Femur (tissue), 1 donor: Measurements from ENCODE around the gene SERGEF.

ENCODE experiments used
- DNase-seq: peaks from one replicate; pipeline ENCODE4 v3.0.0-alpha.2; 2017

The SERGEF gene

DNA sequence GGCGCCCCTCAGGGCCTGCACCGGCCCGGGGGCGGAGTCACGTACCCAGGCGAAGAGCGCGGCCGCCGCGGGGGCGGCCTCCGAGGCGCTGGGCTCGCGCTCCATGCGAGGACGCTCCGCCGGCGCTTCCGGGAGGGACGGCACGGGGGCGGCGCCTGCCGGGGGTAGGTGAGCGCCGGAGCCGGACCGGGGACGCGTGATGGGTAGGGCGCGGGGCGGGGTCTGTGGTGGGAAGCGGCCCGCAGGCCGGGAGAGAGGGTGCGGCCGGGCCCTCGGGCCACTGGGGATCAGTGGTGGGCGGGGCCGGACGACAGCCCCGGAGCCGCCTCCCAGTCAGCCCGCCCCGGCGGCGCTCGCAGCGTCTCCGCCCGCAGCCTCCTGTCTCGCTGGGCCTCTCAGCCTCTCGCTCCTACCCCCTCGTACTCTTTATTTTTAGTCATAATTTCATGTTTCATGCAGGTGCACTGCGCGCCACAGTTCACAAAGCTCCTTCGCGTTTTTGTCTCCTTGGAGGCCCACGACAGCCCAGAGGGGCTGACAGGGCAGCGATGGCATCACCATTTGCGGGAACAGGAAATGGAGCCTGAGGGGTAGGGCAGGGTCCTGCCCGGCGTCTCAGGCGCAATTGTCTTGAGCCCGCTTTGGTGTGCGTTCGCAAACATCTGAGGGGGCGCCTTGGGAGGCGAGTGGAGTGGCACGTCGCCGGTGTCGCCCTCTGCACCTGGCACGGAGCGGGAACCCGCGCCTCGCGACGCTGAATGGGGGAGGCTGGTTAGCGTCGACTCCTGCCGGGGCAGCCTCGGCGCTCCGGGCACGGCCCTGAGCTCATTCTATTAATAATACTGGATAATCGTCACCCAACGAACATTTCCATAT lies at the start of gene SERGEF:
SERGEF (minus strand) TSS at position 142 of the 876 bp plus-strand sequence; CDS start at position 105, 37 bp downstream.
- DNase-seq: peak; percentile 90

GRCh38 chr11:18061351-18061750 lies 48.5 kb upstream of the SERGEF start:
- DNase-seq: no peak

DNA sequence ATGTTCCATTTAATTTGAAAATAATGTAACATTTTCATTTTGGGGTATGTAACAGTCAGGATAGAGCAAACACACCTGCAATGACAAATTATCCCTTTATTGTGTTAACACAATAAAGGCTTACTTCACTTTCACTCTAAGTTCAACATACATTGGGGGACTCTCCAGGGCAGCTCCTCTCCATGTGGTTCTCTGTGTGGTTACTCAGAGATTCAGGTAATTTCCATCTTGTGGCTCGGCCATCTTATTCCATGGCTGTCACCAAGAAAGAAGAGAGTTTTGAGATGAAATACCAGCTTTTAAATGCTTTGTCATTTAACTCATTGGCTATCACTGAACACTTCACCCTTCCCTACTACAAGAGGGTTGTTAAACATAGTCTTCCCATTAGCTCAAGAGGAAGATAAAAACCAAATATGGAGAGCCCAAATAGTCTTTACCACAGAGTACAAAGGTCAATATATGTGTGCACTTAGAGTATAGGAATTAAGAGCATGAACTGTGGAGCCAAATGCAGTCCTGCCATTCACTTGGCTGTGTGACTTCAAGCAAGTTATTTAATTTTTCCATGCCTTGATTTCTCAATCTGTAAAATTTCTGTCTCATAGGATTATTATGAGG lies 43.8 kb upstream of the SERGEF start:
- no peak for DNase-seq

GRCh38 chr11:18054511-18055103 lies 41.8 kb upstream of the SERGEF start:
- no peak for DNase-seq

GRCh38 chr11:18050848-18051247 lies 38.0 kb upstream of the SERGEF start:
- DNase-seq: no peak

GRCh38 chr11:18046116-18046777 lies 33.4 kb upstream of the SERGEF start, which contains the start of gene TPH1:
TPH1 (minus strand) TSS chr11:18046269; CDS start chr11:18040762, 5,507 bp downstream.
- DNase-seq: peak; percentile 40

DNA sequence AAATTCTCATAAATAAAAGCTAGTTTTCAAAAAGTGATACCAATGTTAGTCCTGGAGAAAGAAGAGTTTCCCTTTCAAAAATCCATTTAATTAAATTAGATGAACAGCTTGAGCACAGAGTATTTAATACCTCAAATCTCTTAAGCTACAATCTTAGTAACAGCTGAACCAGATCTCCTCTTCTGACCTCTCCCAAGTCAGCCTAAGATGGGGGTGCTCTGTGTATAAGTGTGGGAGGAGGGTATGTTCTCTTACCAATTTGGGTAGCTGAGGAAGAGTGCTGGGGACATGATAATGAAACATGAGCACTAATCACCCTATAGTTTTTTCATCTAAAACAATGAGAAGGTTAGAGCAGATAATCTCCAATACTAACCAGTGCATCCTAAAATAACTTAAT lies 23.6 kb upstream of the SERGEF start:
- DNase-seq: no peak

DNA sequence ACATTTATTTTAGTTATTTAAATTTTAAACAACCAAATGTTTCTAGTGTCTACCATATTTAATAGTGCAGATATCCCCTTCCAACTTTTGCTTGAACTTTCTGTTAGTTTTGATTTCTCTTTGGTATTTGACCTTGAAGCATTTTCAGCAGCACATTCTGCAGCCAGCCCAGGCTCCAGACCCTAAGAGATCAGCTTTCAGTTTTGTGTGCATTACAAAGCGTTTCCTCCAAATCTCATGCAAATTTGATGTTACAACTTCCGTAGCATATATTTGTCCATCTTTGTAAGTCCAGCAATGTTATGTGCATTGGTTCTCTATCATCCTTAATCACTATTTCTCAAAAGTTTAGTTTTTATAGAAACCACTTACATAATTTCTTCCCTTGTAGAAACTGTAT lies 14.6 kb upstream of the SERGEF start:
- no peak for DNase-seq

GRCh38 chr11:18022419-18022818 lies 9.6 kb upstream of the SERGEF start:
- DNase-seq: no peak

DNA sequence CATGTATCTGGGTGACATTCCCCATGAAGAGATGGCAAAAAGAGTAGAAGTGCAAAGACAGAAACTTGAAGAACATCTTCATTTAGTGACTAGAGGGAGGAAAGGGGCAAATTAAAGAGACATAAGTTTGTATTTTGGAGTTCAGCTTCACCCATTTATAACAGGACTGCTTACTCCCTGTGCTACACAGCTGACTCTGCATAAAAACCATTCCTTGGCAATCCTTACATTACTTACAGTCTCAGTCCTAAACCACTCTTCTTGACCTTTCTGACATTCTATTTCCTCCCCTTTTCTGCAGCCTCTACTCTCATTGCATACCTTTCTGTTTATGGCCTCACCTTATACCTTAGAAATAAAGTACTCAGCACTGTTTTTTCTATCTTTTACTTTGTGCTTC lies 6.8 kb upstream of the SERGEF start:
- no peak for DNase-seq

- DNase-seq: no peak
Observed at GRCh38 chr11:18016789-18017188, 3.9 kb upstream of the SERGEF start.

GRCh38 chr11:18014876-18015275 lies 2.0 kb upstream of the SERGEF start:
- DNase-seq: no peak

DNA sequence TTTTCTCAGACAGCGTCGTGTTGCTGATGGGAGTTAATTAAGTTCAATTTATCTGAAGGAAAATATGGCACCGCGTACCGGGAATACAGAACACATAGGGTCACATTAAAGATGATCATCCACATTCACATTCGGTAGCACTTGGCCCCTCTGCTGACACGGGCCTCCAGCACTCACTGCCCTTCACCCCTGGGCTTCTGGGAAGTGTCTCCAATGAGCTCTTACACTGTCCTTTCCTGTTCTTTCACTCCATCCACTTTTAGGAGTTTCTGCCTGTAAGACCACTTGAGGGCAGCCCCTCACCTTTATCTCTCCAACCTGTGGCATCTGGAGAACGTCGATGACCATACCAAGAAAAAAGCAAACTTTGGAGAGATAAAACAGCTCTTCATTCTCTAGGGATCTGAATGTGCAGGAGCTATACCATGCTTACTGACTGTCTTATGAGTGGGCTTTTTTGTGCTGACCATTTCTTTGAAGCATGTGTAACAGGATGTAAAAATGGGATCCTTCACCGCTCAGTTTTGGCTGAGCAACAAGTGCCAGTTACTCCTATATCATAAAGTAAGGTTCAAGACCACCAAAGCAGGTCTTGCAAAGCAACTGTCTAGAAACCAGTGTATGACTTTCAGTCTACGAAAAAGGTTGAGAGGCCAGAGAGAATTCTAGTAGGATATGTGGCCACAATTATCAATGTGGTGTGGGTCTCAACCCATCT lies 1.1 kb upstream of the SERGEF start:
- DNase-seq: no peak

DNA sequence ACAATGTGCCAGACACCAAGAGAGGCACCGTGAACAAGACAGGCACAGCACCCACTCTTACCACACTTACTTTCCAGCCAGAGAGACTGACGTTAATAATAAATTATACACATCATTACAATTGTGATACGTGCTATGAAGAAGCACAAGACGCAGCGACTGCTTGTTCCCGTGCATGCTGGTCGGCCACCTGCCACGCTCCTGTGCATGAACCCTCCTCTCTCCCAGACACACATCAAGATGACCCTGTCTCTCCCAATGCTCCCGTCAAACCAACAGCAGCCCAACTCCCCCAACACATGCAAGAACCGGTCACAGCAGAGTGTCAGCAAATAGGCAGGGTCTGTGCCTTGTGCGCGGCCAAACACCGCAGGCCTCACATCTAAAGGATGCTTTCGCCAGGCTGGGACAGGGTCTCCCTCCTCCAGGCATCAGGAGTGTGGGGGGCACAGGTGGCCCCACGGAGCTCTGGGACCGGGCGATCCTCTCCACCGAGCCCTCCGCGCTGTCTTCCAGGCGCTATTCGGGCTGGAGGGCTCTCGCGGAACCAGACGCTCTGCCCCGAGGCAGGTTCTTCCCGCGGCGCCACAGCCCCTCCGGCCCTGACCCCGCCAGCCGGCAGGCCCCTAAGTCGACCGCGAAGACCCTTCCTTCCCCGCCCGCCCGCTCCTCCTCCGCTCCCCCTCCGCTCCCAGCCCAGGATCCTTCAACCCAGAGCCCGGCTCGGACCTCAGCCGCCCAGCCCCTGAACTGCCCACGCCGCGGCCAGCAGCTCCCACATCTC lies 533 bp downstream of the SERGEF start:
- peak; percentile 29 for DNase-seq

DNA sequence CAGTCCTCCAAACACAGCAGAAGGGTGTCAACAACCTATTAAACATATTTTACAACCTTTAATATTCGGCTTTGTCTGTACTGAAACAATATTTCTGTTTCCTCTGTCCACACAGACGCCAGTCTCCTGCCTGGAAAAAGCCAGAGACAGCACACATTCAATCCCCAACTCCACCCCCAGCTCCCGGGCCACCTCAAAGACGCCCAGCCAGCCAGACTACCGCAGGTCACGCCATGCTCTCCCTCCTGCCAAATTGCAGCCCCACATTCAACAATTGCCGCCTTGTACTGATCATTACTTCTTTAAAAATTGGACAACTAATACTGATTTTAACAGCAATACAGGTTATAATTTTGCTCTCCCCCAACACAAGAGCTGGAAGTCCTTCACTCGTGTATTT lies 1.2 kb downstream of the SERGEF start:
- no peak for DNase-seq

DNA sequence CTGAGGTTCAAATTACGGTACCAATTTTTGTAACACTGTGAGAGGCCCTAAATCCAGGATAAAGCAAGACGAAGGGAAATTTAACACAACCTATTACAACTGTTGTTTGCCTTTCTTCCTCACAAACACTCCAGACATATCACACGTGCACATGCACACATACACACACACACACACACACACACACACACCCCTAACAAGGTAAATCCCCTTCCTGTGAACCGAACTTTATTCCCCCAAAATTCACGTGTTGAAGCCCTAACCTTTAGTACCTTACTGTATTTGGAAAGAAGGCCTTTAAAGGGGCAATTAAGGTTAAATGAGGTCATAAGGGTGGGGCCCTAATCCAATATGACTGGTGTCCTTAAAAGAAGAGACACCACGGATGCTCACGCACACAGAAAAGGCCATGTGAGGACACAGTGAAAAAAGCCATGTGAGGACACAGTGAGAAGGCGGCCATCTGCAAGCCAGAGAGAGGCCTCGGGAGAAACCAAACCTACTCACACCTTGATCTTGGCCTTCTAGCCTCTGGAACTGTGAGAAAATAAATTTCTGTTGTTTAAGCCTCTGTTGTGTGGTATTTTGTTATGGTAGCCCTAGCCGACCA lies 1.8 kb downstream of the SERGEF start:
- DNase-seq: no peak

GRCh38 chr11:18010121-18010670 lies 2.7 kb downstream of the SERGEF start:
- no peak for DNase-seq

DNA sequence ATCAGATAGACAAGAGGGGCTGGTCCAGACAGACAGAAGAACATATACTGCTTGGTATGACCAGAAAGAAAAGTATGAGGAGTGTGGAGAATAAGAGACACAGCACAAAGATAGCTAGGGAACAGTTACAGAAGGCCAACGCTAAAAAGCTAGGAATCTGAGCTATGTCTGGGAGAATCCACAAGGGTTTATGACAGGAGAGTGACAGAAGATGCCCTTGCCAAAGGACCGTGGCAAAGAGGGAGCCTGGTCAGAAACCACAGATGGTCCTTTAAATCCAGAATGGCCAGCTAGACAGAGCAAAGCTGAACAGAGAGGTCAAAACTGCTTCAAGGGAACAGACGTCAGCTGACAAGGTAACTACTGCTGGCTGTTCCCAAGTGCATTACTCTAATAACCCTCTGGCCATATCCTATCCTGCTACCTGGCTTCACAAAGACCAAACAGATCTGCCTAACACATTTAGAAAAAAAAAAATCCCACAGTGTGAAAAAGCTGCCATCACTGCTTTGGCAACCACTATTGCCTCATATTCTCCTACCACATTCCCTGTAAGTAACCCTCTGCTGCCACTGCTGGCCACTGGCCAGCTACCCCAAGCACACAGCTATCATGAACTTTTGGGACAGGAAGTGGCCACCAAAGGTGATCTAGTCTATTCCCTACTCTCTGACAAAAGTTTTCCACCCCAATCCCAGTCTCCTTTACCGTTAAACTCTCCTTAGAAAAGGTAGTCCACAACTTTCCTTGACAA lies 7.3 kb downstream of the SERGEF start:
- DNase-seq: no peak

- no peak for DNase-seq
Observed at GRCh38 chr11:18001191-18001590, 11.7 kb downstream of the SERGEF start.

GRCh38 chr11:18000760-18001159 lies 12.1 kb downstream of the SERGEF start:
- DNase-seq: no peak
